Activated T-cell treated with anti-CD3 and anti-CD28 coated beads, Interleukin-2, amount 50 U/mL, for 48 hours (primary cell): ENCODE data around the gene WASHC2A.
"Not testable (repeated sequence)": the region's sequence is repeated elsewhere in the genome, so short reads cannot be mapped to it uniquely, and the experiment has no call there.

ENCODE experiments used
- DNase-seq, 2 experiments: peaks; one replicate each; pipeline ENCODE4 v3.0.0-alpha.2; 2020

The WASHC2A gene

GRCh38 chr10:50067546-50068351, at the start of gene WASHC2A:
Gene WASHC2A, plus strand, starts transcription at chr10:50067954. Its CDS starts 52 bp downstream, at chr10:50068006.
- DNase-seq: peak; percentile 89

GRCh38 chr10:50019279-50019678, 48.5 kb upstream of the WASHC2A start:
- not testable (repeated sequence) for DNase-seq

- DNase-seq: not testable (repeated sequence)
Observed at GRCh38 chr10:50020451-50021024, 47.2 kb upstream of the WASHC2A start.

GRCh38 chr10:50021646-50022045, 46.1 kb upstream of the WASHC2A start:
- no peak for DNase-seq

GRCh38 chr10:50024716-50025383, 42.9 kb upstream of the WASHC2A start:
- DNase-seq: not testable (repeated sequence)

GRCh38 chr10:50025627-50026026, 42.1 kb upstream of the WASHC2A start:
- no peak for DNase-seq

- no peak for DNase-seq
Observed at GRCh38 chr10:50027195-50027594, 40.6 kb upstream of the WASHC2A start.

- no peak for DNase-seq
Observed at GRCh38 chr10:50033481-50033880, 34.3 kb upstream of the WASHC2A start.

- DNase-seq: not testable (repeated sequence)
Observed at GRCh38 chr10:50035337-50035736, 32.4 kb upstream of the WASHC2A start.

GRCh38 chr10:50044941-50045664, 22.7 kb upstream of the WASHC2A start:
- peak in 1 of 2 experiments; percentile 23 for DNase-seq

- not testable (repeated sequence) for DNase-seq
Observed at GRCh38 chr10:50046457-50046856, 21.3 kb upstream of the WASHC2A start.

GRCh38 chr10:50047594-50047993, 20.2 kb upstream of the WASHC2A start:
- not testable (repeated sequence) for DNase-seq

GRCh38 chr10:50051995-50052660, 15.6 kb upstream of the WASHC2A start:
- not testable (repeated sequence) for DNase-seq

GRCh38 chr10:50052778-50053376, 14.9 kb upstream of the WASHC2A start:
- DNase-seq: not testable (repeated sequence)

- not testable (repeated sequence) for DNase-seq
Observed at GRCh38 chr10:50055494-50056292, 12.1 kb upstream of the WASHC2A start.

- not testable (repeated sequence) for DNase-seq
Observed at GRCh38 chr10:50056654-50057053, 11.1 kb upstream of the WASHC2A start.

- not testable (repeated sequence) for DNase-seq
Observed at GRCh38 chr10:50058727-50059126, 9.0 kb upstream of the WASHC2A start.

GRCh38 chr10:50059946-50060345, 7.8 kb upstream of the WASHC2A start:
- DNase-seq: not testable (repeated sequence)

- not testable (repeated sequence) for DNase-seq
Observed at GRCh38 chr10:50061548-50061947, 6.2 kb upstream of the WASHC2A start.

- DNase-seq: no peak
Observed at GRCh38 chr10:50063100-50063499, 4.7 kb upstream of the WASHC2A start.

GRCh38 chr10:50068352-50068659, 552 bp downstream of the WASHC2A start:
- peak; percentile 21 to 25 for DNase-seq
